ENCODE results near the gene KRTAP4-1. TPM values are rescaled to one million over a fixed set of nuclear protein-coding genes. Genes with fewer than 3 reads are reported as not detected.

The KRTAP4-1 gene
- total and polyA plus RNA-seq, 9 of the 15 experiments (the other 6 are each of a cell fraction or from before 2014, with no cell fraction given): not detected

GRCh38 chr17:41199421-41200078, 14.8 kb upstream of the KRTAP4-1 start:
- intact Hi-C loops (cut with micrococcal nuclease) (no loop called here), in situ Hi-C loops (cut with MboI) (no loop called here)
- no peaks in the 10 kb centered on the region for H3K27me3 ChIP-seq (ENCODE audit: control insufficient read depth in 2 of 2, insufficient read depth in 2 of 2, low read length in 2 of 2)
- H3K4me1 ChIP-seq (replicated peaks in 1 of 2; ENCODE audit: control insufficient read depth in 2 of 2, insufficient read depth in 2 of 2, low read length in 2 of 2): no peaks in the 10 kb centered on the region
- no peaks in the 10 kb centered on the region for H3K36me3 ChIP-seq (ENCODE audit: control insufficient read depth, insufficient read depth, low read length)
- no peak for FAIRE-seq
- WGBS (ENCODE audit: insufficient coverage, low coverage, missing lambda C conversion rate): 0% methylated on average over 4 of the region's 5 CpGs
- DNase-seq (ENCODE audit: extremely low read depth in 1 of 4, low spot score in 3 of 4): no peak
- no peak overlapping the region for H3K27ac ChIP-seq (ENCODE audit: extremely low read depth, low read depth, low read length)
- no peak for ATAC-seq
- POLR2A ChIA-PET: no interaction called here
- no peak overlapping the region for H2AFZ ChIP-seq (ENCODE audit: low read depth, low read length)
- no peaks in the 10 kb centered on the region for H3K9me1 ChIP-seq (ENCODE audit: control insufficient read depth, insufficient read depth, low read length)
- no peak overlapping the region for H3K4me3 ChIP-seq
- BruUV-seq (replicated peaks): no TSS peak
- CTCF ChIA-PET (ENCODE audit: low intra/inter-chr PET ratio): no interaction called here
- no peaks in the 10 kb centered on the region for H4K20me1 ChIP-seq (replicated peaks; ENCODE audit: control insufficient read depth, insufficient read depth, low read length)
- no peak overlapping the region for H3K4me2 ChIP-seq (ENCODE audit: insufficient read depth, low read length)
- H3K9me3 ChIP-seq (replicated peaks; ENCODE audit: control insufficient read depth, insufficient read depth, low read depth, low read length): no peaks in the 10 kb centered on the region
- H3K9ac ChIP-seq (ENCODE audit: insufficient read depth in 1 of 2, low read depth in 2 of 2, low read length in 2 of 2): no peak overlapping the region
- H3K79me2 ChIP-seq (ENCODE audit: control insufficient read depth, insufficient read depth, low read length): no peaks in the 10 kb centered on the region
- no peak for TF ChIP-seq NFRKB (IDR thresholded peaks at IDR 0.05; ENCODE audit: low read depth)
- no peak for TF ChIP-seq ZBTB49 (CRISPR knock-in tag; IDR thresholded peaks at IDR 0.05; ENCODE audit: borderline replicate concordance)
- TF ChIP-seq ZNF280B (CRISPR knock-in tag; IDR thresholded peaks at IDR 0.05): no peak
- TF ChIP-seq MTA2 (IDR thresholded peaks at IDR 0.05; ENCODE audit: low read depth): no peak
- no peak for TF ChIP-seq ZNF445 (CRISPR knock-in tag; IDR thresholded peaks at IDR 0.05; ENCODE audit: low read depth)
- no peak for TF ChIP-seq ZNF717 (CRISPR knock-in tag; IDR thresholded peaks at IDR 0.05)
- TF ChIP-seq RAD51 (IDR thresholded peaks at IDR 0.05; ENCODE audit: borderline replicate concordance, low read depth): no peak
- TF ChIP-seq ESRRB (CRISPR knock-in tag; IDR thresholded peaks at IDR 0.05; ENCODE audit: borderline replicate concordance): no peak
- no peak for TF ChIP-seq SOX6 (IDR thresholded peaks at IDR 0.05)
- no peak for TF ChIP-seq CBFA2T2 (conservative IDR thresholded peaks at IDR 0.05)
- TF ChIP-seq IFI16 (CRISPR knock-in tag; IDR thresholded peaks at IDR 0.05): no peak
- no peak for TF ChIP-seq KAT2B (IDR thresholded peaks at IDR 0.05; ENCODE audit: low read depth, low read length)
- no peak for TF ChIP-seq GATAD2A (IDR thresholded peaks at IDR 0.05)
- no peak for TF ChIP-seq ATF3 (IDR thresholded peaks at IDR 0.05)
- no peak for TF ChIP-seq ATF3 (CRISPR knock-in tag; conservative IDR thresholded peaks at IDR 0.05)
- TF ChIP-seq AFF4 (CRISPR knock-in tag; IDR thresholded peaks at IDR 0.05): no peak

All from K562 (cell line).